Natural killer cell (primary cell): ENCODE results near the gene FNDC3B. TPM values are rescaled to one million over a fixed set of nuclear protein-coding genes. Genes with fewer than 3 reads are reported as not detected.

Experiments used
- ATAC-seq, 3 donors: fragments of 150-1000 bp in 2 of 3; fragments of 200-7000 bp in 1 of 3; cut with Tn5 transposase; 1 replicate in 1 of 3; 2 replicates in 2 of 3; pipeline ENCODE4 v1.10.0; 2021; ENCODE audit warnings: mild to moderate bottlenecking in 2 of 3, moderate library complexity in 2 of 3
- DNase-seq, 2 donors: peaks; one replicate each; pipeline versions ENCODE4 v3.0.0 to v3.0.0-alpha.2; 2013 to 2021; ENCODE audit warnings: mixed read lengths in 1 of 2
- H3K27ac ChIP-seq: one replicate; pipeline ENCODE4 v1.5.1; 2013; ENCODE audit warnings: mild to moderate bottlenecking, low read length
- H3K27me3 ChIP-seq: one replicate; pipeline ENCODE4 v1.6.1; 2013; ENCODE audit warnings: low read length; ENCODE audit not compliant: control insufficient read depth, insufficient read depth
- H3K36me3 ChIP-seq: one replicate; pipeline ENCODE4 v1.6.1; 2013; ENCODE audit warnings: low read length; ENCODE audit not compliant: control insufficient read depth, insufficient read depth
- H3K4me1 ChIP-seq: one replicate; pipeline ENCODE4 v1.6.1; 2013; ENCODE audit warnings: low read length; ENCODE audit not compliant: control insufficient read depth, insufficient read depth
- H3K4me3 ChIP-seq: one replicate; pipeline ENCODE4 v1.5.1; 2013; ENCODE audit warnings: low read length
- H3K9me3 ChIP-seq: one replicate; pipeline ENCODE4 v1.6.1; 2013; ENCODE audit warnings: low read length; ENCODE audit not compliant: control insufficient read depth, insufficient read depth
- H3K27ac Mint-ChIP-seq, 2 donors: one replicate each; pipeline ENCODE4 v1.8.0; 2022; ENCODE audit warnings: mild to moderate bottlenecking in 2 of 2, mixed read lengths in 2 of 2, moderate library complexity in 1 of 2
- H3K27me3 Mint-ChIP-seq, 2 donors: one replicate each; pipeline ENCODE4 v1.8.0; 2022; ENCODE audit warnings: low read depth in 2 of 2, mixed read lengths in 2 of 2
- H3K36me3 Mint-ChIP-seq: one replicate; pipeline ENCODE4 v1.8.0; 2022; ENCODE audit warnings: mixed read lengths
- H3K4me1 Mint-ChIP-seq, 2 donors: one replicate each; pipeline ENCODE4 v1.8.0; 2022; ENCODE audit warnings: mixed read lengths in 2 of 2
- H3K4me3 Mint-ChIP-seq: one replicate; pipeline ENCODE4 v1.8.0; 2022; ENCODE audit warnings: mild to moderate bottlenecking, moderate library complexity, mixed read lengths
- H3K9me3 Mint-ChIP-seq, 2 donors: one replicate each; pipeline ENCODE4 v1.8.0; 2022; ENCODE audit warnings: mixed read lengths in 2 of 2
- CTCF ChIP-seq: fragments of 200-600 bp; IDR thresholded peaks from one replicate; pipeline ENCODE4 v1.8.0; 2022; ENCODE audit warnings: antibody characterized with exemption
- WGBS: methylation state at CpG from one replicate; pipeline ENCODE4 v1.1.7; 2013; ENCODE audit warnings: missing lambda C conversion rate; ENCODE audit not compliant: insufficient coverage; 5-methylcytosine and 5-hydroxymethylcytosine counted together
- intact Hi-C: fragments of 100-400 bp; cut with micrococcal nuclease; formaldehyde crosslinking; loops from one replicate; pipeline ENCODE4 v1.14.2; 2022
- total RNA-seq, 4 donors: library from RNA; stranded (reverse); fragments of 120-200 nt in 1 of 4; gene quantifications; one replicate each; pipeline versions ENCODE4 v1.2.3 to v1.2.4, GENCODE V29; 2013 to 2022

Gene FNDC3B
- total RNA-seq, 3 donors from 2014 or later (not counting 1 experiment from before 2014, with no cell fraction given) = 154 to 214 (median 206) TPM

- Histone ChIP-seq H3K27me3 (no peaks in the 10 kb centered on the region), H3K4me3 (no peak overlapping the region), H3K4me1 (peaks cover 4% of the 10 kb centered on the region), H3K36me3 (peaks cover 4% of the 10 kb centered on the region), H3K27ac (no peak overlapping the region), H3K9me3 (no peaks in the 10 kb centered on the region)
- Mint-ChIP-seq H3K27me3 (no peaks in the 10 kb centered on the region), H3K27ac (peak overlapping the region; percentile 45 to 54), H3K9me3 (no peaks in the 10 kb centered on the region), H3K36me3 (no peaks in the 10 kb centered on the region), H3K4me1 (peaks cover 48 to 64% of the 10 kb centered on the region in 2 donors), H3K4me3 (no peak overlapping the region)
- intact Hi-C loops = no loop called here
- ATAC-seq (no peak), DNase-seq (no peak)
- WGBS = 100% methylated on average over 1 of the region's 3 CpGs
- no peak for TF ChIP-seq CTCF
Measured at GRCh38 chr3:172167892-172168648, 128.7 kb downstream of the FNDC3B start.

- H3K9me3 Mint-ChIP-seq = no peaks in the 10 kb centered on the region
- H3K4me1 Mint-ChIP-seq = peaks cover 64 to 65% of the 10 kb centered on the region in 2 donors
- Histone ChIP-seq H3K36me3 (peaks cover 4% of the 10 kb centered on the region), H3K27me3 (no peaks in the 10 kb centered on the region), H3K9me3 (no peaks in the 10 kb centered on the region), H3K27ac (no peak overlapping the region), H3K4me1 (peaks cover 18% of the 10 kb centered on the region), H3K4me3 (no peak overlapping the region)
- WGBS = 96% methylated on average over 5 of the region's 5 CpGs
- H3K27ac Mint-ChIP-seq = no peak overlapping the region
- no peak overlapping the region for H3K4me3 Mint-ChIP-seq
- H3K27me3 Mint-ChIP-seq = no peaks in the 10 kb centered on the region
- DNase-seq (no peak), ATAC-seq (no peak)
- H3K36me3 Mint-ChIP-seq = no peaks in the 10 kb centered on the region
- intact Hi-C loops = loop anchor here (5.0 kb wide), 1 partner anchor 42 kb away; no protein-coding TSS in a partner anchor
- no peak for TF ChIP-seq CTCF
Measured at GRCh38 chr3:172170073-172170709, 130.8 kb downstream of the FNDC3B start.

GRCh38 chr3:172170841-172171240 is 131.5 kb downstream of the FNDC3B start:
- no peak for TF ChIP-seq CTCF
- no peak overlapping the region for H3K4me3 Mint-ChIP-seq
- H3K27ac Mint-ChIP-seq = peak overlapping the region in 1 of 2 donors; percentile 35
- no peak overlapping the region for H3K4me3 ChIP-seq
- intact Hi-C loops = loop anchor here (5.0 kb wide), 1 partner anchor 41 kb away; no protein-coding TSS in a partner anchor
- no peaks in the 10 kb centered on the region for H3K9me3 Mint-ChIP-seq
- no peaks in the 10 kb centered on the region for H3K9me3 ChIP-seq
- no peaks in the 10 kb centered on the region for H3K36me3 Mint-ChIP-seq
- H3K36me3 ChIP-seq = peaks cover 4% of the 10 kb centered on the region
- DNase-seq (no peak), ATAC-seq (no peak)
- no peaks in the 10 kb centered on the region for H3K27me3 ChIP-seq
- H3K4me1 Mint-ChIP-seq = peaks cover 69 to 71% of the 10 kb centered on the region in 2 donors
- H3K27ac ChIP-seq = no peak overlapping the region
- H3K4me1 ChIP-seq = peaks cover 19% of the 10 kb centered on the region
- H3K27me3 Mint-ChIP-seq = no peaks in the 10 kb centered on the region
